Measurements from ENCODE around the gene ZC3H6. TPM values are rescaled to one million over a fixed set of nuclear protein-coding genes. Genes with fewer than 3 reads are reported as not detected.
"Not testable (repeated sequence)": the region's sequence is repeated elsewhere in the genome, so short reads cannot be mapped to it uniquely, and the experiment has no call there.

Gene ZC3H6
- polyA plus RNA-seq, 2 of the 4 experiments (the other 2 are of a cell fraction) = 0.75 to 1.9 TPM

DNA sequence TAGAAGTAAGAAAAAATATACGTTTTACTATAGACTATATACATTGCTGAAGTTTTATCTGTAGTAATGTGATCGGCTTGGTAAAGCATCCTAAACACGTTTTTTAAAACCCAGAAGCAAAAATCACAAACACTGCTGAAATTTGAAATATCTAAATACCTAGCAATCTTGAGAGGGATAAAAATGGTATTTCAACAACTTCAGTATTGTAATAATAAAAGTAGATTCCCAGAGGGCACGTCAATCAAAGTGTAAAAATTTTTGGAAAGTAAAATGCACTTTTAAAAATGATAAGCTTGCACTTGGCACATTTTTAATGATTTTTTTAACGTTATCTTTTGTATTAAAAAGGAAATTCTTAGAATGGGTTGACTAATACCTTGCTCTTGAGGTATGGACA is 1.6 kb downstream of the ZC3H6 start:
- 0 out of 3 replicates have a peak, but pooled peaks cover 5% of the 10 kb centered on the region for H3K4me1 ChIP-seq
- ChIA-PET POLR2A (no interaction called here), CTCF (no interaction called here)
- DNase-seq (ENCODE audit: low read depth in 1 of 2, low spot score in 1 of 2) = no peak
- 72% methylated on average over 5 of the region's 5 CpGs for WGBS (ENCODE audit: missing lambda C conversion rate)
- TF ChIP-seq, protein P1, sequence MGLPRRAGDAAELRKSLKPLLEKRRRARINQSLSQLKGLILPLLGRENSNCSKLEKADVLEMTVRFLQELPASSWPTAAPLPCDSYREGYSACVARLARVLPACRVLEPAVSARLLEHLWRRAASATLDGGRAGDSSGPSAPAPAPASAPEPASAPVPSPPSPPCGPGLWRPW (IDR thresholded peaks at IDR 0.05) = no peak
- no peak for TF ChIP-seq RNF2 (IDR thresholded peaks at IDR 0.05; ENCODE audit: borderline replicate concordance, low read depth)
- TF ChIP-seq MAZ (IDR thresholded peaks at IDR 0.05; ENCODE audit: borderline replicate concordance, low read depth, low read length) = no peak
- TF ChIP-seq, protein P2, sequence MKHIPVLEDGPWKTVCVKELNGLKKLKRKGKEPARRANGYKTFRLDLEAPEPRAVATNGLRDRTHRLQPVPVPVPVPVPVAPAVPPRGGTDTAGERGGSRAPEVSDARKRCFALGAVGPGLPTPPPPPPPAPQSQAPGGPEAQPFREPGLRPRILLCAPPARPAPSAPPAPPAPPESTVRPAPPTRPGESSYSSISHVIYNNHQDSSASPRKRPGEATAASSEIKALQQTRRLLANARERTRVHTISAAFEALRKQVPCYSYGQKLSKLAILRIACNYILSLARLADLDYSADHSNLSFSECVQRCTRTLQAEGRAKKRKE (CRISPR knock-in tag; IDR thresholded peaks at IDR 0.05; ENCODE audit: low read depth) = no peak
- no peak for TF ChIP-seq SREBF2 (IDR thresholded peaks at IDR 0.05)
- no peak for TF ChIP-seq JUN (IDR thresholded peaks at IDR 0.05)
- no peak for TF ChIP-seq FOXS1 (CRISPR knock-in tag; IDR thresholded peaks at IDR 0.05)
- no peak for ATAC-seq
- H3K9me3 ChIP-seq = no peaks in the 10 kb centered on the region
- H3K27ac ChIP-seq = no peak overlapping the region
- H3K4me3 ChIP-seq = peak overlapping the region; percentile 87; the same call in 2 of the 3 replicates
- peak overlapping the region; percentile 80 for H3K4me2 ChIP-seq
- FAIRE-seq = no peak

DNA sequence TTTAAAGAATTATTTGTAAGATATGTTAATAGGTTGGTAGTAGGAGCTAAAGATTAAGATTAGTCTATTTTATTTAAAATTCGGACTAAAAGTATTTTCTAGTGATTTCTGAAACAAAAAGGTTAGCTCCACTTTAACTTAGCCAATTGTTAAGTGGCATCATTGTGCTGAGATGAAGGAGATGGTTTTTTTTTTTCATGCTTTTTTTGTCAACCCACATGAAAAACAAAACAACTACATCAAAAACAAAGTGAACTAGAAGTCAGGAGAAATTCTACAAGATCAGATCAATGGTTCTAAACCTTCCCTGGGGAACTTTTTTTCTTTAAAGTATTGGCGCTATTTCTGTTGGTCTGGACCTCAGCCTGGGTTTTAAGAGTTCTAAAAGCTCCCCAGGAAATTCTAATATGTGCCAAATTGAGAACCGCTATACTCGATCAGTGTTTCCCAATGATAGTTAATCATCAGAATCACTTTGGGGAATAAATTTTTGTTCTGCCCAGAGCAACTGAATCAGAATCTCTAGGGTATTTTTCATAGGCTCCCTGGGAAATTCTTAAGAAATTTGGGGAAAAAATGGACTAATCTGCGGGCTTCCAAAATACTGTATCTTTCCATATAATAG is 2.3 kb downstream of the ZC3H6 start:
- Histone ChIP-seq H3K4me2 (no peak overlapping the region), H3K9me3 (no peaks in the 10 kb centered on the region), H3K4me3 (no peak overlapping the region), H3K27ac (no peak overlapping the region), H3K4me1 (0 out of 3 replicates have a peak, but pooled peaks cover 5% of the 10 kb centered on the region)
- ChIA-PET POLR2A (no interaction called here), CTCF (no interaction called here)
- WGBS (ENCODE audit: missing lambda C conversion rate) = 94% methylated on average over 5 of the region's 5 CpGs
- FAIRE-seq (no peak), DNase-seq (ENCODE audit: low read depth in 1 of 2, low spot score in 1 of 2) (no peak), ATAC-seq (no peak)
- no peak for TF ChIP-seq GATA3 (IDR thresholded peaks at IDR 0.05; ENCODE audit: borderline replicate concordance)
- TF ChIP-seq, protein P3, sequence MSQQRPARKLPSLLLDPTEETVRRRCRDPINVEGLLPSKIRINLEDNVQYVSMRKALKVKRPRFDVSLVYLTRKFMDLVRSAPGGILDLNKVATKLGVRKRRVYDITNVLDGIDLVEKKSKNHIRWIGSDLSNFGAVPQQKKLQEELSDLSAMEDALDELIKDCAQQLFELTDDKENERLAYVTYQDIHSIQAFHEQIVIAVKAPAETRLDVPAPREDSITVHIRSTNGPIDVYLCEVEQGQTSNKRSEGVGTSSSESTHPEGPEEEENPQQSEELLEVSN (IDR thresholded peaks at IDR 0.05; ENCODE audit: borderline replicate concordance, low read depth) = no peak
- TF ChIP-seq, protein P1 (IDR thresholded peaks at IDR 0.05) = no peak
- no peak for TF ChIP-seq POLR2AphosphoS2 (conservative IDR thresholded peaks at IDR 0.05; ENCODE audit: low read length)
- no peak for TF ChIP-seq EHF (CRISPR knock-in tag; IDR thresholded peaks at IDR 0.05)
- TF ChIP-seq, protein P4, sequence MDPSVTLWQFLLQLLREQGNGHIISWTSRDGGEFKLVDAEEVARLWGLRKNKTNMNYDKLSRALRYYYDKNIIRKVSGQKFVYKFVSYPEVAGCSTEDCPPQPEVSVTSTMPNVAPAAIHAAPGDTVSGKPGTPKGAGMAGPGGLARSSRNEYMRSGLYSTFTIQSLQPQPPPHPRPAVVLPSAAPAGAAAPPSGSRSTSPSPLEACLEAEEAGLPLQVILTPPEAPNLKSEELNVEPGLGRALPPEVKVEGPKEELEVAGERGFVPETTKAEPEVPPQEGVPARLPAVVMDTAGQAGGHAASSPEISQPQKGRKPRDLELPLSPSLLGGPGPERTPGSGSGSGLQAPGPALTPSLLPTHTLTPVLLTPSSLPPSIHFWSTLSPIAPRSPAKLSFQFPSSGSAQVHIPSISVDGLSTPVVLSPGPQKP (IDR thresholded peaks at IDR 0.05; ENCODE audit: low read depth, low read length) = no peak
- no peak for TF ChIP-seq CHD4 (IDR thresholded peaks at IDR 0.05; ENCODE audit: borderline replicate concordance)
- no peak for TF ChIP-seq RARB (CRISPR knock-in tag; IDR thresholded peaks at IDR 0.05)
- TF ChIP-seq KDM1A (IDR thresholded peaks at IDR 0.05; ENCODE audit: low read depth) = no peak
- TF ChIP-seq ZFP36 (IDR thresholded peaks at IDR 0.05; ENCODE audit: borderline replicate concordance, partially characterized antibody) = no peak
- TF ChIP-seq MAZ (IDR thresholded peaks at IDR 0.05; ENCODE audit: borderline replicate concordance, low read depth, low read length) = no peak

DNA sequence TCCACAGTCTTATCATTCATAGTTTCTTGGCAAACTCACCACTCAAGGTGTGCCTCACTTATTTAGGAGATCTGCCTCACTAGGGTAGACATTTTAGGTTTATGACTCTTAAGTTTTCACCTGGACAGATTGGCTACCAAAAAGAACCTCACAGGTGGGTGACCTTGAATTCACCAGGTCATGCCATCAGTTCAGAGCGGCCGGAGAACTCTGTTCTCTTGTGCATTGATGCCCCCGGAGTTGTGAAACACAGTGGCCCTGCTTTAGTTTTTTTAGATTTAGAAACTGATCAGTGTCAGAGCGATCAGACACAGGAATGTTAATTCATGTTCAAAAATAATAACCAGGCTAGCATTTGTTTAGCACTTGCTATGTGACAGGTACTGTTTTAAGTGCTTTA is 6.7 kb downstream of the ZC3H6 start:
- ATAC-seq; H3K9me3 ChIP-seq; CTCF ChIA-PET; FAIRE-seq; POLR2A ChIA-PET; H3K4me2 ChIP-seq; DNase-seq (ENCODE audit: low read depth in 1 of 2, low spot score in 1 of 2); H3K4me3 ChIP-seq; H3K27ac ChIP-seq; H3K4me1 ChIP-seq: not testable (repeated sequence)
- 91% methylated on average over 4 of the region's 4 CpGs for WGBS (ENCODE audit: missing lambda C conversion rate)

GRCh38 chr2:112283535-112283934 is 8.1 kb downstream of the ZC3H6 start:
- WGBS (ENCODE audit: missing lambda C conversion rate) = 38% methylated on average over 2 of the region's 2 CpGs
- CTCF ChIA-PET = interaction anchor here (0.8 kb wide), 1 partner anchor 24 kb away, joined by 3 read pairs; no protein-coding TSS in a partner anchor
- H3K4me1 ChIP-seq, POLR2A ChIA-PET, H3K9me3 ChIP-seq, FAIRE-seq, H3K27ac ChIP-seq, H3K4me3 ChIP-seq: not testable (repeated sequence)
- DNase-seq (ENCODE audit: low read depth in 1 of 2, low spot score in 1 of 2) = peak in 1 of 2 experiments; percentile 23
- peak overlapping the region; percentile 36 for H3K4me2 ChIP-seq
- ATAC-seq = peak in 1 of 2 experiments; percentile 71; a peak in 3 of 6 replicates

All from A549 (cell line).